GM10248 (cell line): ENCODE results near the gene HOXA11.

Experiments
- CTCF ChIA-PET: fragments of 300-600 bp; sonication (Branson Sonifier 250); formaldehyde crosslinking; extraction: SDS; loops from one replicate; lab custom pipeline; 2021; ENCODE audit warnings: antibody characterized with exemption; lab: Yijun Ruan, JAX
- POLR2A ChIA-PET: fragments of 350-650 bp; sonication (Branson Sonifier 250); formaldehyde crosslinking; extraction: SDS; loops from one replicate; lab custom pipeline; 2020; ENCODE audit warnings: antibody characterized with exemption; lab: Yijun Ruan, JAX
- DNase-seq: peaks from one replicate; pipeline ENCODE4 v3.0.0; 2012; ENCODE audit errors: extremely low spot score
- TF ChIP-seq, protein P1 (sequence below): IDR thresholded peaks from 2 replicates; pipeline ENCODE4 v1.5.1; 2012; ENCODE audit warnings: mild to moderate bottlenecking, low read depth; ENCODE audit errors: extremely low read depth, missing control alignments, control extremely low read depth

The HOXA11 gene

DNA sequence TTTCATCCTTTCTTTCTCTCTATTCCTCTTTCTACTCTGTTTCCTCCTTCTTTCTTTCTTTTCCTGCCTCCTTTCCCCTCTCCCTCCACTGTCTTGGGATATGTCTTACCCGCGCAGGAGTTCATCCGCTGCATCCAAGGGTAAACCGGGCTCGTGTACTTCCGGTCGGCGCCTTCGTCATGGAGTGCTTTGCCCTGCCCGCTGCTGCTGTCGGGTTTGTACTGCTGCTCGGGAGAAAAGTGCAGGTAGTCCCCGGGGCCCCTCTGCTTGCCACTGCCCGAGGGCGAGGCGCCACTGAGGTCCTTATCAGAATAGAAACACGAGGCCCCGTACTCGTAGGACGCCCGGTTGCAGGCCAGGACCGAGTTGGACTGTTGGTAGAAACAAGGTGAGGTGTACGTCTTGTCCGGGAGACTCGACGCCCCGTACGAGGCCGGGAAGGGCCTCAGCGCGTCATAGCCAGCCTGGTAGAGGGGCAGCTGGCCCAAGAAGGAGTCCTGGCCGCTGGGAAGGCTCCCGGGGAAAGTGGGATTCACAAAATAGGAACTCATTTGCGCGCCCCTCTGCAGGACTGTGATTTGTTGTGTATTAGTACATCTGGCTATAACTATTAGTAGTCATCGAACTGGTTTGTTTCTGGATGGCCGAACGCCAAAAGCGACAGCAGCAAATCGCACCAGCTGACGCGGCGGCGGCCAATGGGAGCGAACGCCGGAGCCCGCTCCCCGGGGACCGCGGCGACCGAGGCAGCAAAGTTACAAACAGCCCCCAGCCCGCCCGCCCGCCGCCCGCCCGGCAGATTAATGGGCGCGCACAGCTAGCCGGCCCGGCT lies 37.6 kb downstream of the HOXA11 start, which contains the start of gene HOXA6:
TSS of gene HOXA6 (minus strand) at position 576 of the 832 bp plus-strand sequence. CDS start at position 551, 25 bp downstream.
- TF ChIP-seq, protein P1, sequence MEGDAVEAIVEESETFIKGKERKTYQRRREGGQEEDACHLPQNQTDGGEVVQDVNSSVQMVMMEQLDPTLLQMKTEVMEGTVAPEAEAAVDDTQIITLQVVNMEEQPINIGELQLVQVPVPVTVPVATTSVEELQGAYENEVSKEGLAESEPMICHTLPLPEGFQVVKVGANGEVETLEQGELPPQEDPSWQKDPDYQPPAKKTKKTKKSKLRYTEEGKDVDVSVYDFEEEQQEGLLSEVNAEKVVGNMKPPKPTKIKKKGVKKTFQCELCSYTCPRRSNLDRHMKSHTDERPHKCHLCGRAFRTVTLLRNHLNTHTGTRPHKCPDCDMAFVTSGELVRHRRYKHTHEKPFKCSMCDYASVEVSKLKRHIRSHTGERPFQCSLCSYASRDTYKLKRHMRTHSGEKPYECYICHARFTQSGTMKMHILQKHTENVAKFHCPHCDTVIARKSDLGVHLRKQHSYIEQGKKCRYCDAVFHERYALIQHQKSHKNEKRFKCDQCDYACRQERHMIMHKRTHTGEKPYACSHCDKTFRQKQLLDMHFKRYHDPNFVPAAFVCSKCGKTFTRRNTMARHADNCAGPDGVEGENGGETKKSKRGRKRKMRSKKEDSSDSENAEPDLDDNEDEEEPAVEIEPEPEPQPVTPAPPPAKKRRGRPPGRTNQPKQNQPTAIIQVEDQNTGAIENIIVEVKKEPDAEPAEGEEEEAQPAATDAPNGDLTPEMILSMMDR, result no peak
- ChIA-PET POLR2A (no interaction called here), CTCF (interaction anchor here (0.7 to 5.8 kb wide), 3 partner anchors 15 to 772 kb away, joined by 3 to 59 read pairs (median 3); no protein-coding TSS in a partner anchor)
- DNase-seq, result no peak

DNA sequence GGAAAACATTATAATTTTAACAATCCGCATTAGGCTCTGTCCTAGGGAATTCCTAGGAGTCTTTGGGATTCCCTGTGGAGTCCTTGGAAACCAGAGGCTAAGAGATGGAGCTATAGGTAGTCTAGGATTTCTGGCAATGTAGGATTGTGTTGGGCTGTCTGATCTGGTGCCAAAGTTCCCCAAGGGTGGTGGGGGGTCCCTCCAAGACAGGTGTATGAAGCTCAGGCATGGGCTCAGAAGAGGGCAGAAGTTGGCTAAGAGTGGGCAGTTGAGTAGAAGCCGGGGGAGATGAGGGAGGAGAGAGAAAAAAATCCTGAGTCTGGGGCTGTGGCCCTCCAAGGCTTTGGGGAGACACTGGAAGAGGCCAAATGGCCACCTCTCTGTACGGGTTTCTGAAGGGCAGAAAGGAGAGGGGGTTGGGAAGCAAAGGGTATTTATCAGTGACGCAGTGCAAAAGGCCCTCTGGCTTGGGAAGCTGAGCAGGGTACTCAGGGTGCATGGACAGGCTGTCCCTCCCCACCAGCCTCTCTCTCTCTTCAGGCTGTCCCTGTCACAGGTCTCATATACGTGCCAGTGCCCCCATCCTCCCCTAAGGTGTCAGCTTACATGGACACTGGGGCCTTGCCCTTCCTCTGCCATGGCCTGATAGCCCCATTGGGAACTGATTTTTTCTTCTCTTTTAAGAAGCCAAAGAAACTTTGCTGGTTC lies 38.4 kb downstream of the HOXA11 start:
- POLR2A ChIA-PET, result no interaction called here
- CTCF ChIA-PET, result no interaction called here
- DNase-seq, result no peak
- TF ChIP-seq, protein P1, result no peak

DNA sequence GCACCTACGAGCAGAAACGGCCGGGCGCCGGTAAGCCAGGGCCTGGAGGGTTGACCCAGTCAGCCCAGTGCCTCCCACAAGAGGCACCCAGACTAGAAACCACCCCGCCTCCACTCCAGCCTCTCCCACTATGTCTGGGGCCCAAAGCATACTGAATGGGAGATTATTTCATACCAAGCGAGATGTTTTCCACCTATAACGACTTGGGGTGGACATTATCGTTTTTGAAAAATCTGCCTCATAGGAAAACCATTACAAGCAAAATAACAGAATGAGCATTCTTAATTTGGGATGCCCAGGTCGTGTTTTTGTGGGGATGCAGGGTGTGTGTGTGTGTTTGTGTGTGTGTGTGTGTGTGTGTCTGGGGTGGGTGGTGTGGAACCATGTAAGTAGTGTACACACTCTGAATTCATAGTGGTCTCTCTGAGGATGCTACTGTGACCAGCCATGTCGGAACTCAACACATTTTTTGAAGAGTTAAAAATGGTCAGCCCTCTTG lies 39.1 kb downstream of the HOXA11 start:
- ChIA-PET POLR2A (no interaction called here), CTCF (no interaction called here)
- no peak for DNase-seq
- TF ChIP-seq, protein P1, result no peak

DNA sequence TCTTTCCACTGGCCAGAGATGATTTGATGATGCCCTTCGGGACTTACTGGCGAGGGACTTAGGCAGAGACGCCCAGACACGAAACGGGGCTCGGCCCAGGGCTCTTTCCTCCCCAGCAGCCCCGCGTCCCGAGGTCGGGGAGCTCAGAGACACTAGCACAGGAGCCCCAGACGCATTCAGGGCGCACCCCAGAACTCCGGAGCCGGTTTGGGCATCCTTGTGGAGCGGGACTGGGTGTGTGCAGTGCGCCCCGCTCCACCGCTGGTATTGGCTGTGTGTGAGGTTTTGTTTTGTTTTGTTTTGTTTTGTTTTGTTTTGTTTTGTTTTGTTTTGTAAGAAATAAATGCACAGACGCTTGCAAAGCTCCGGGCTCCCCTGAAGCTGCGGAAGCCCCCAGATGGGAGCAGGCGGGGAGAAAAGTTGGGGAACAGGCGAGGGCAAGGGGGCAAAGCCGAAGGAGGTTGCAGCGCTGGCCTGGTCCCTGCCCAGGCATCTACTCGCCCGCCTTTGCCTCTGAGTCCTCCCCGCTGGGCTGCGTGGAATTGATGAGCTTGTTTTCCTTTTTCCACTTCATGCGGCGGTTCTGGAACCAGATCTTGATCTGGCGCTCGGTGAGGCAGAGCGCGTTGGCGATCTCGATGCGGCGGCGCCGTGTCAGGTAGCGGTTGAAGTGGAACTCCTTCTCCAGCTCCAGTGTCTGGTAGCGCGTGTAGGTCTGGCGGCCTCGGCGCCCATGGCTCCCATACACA lies 39.7 kb downstream of the HOXA11 start:
- CTCF ChIA-PET, result interaction anchor here (1.0 to 1.8 kb wide), 2 partner anchors 14 to 464 kb away, joined by 3 to 6 read pairs; no protein-coding TSS in a partner anchor
- TF ChIP-seq, protein P1, result no peak
- POLR2A ChIA-PET, result no interaction called here
- DNase-seq, result no peak

DNA sequence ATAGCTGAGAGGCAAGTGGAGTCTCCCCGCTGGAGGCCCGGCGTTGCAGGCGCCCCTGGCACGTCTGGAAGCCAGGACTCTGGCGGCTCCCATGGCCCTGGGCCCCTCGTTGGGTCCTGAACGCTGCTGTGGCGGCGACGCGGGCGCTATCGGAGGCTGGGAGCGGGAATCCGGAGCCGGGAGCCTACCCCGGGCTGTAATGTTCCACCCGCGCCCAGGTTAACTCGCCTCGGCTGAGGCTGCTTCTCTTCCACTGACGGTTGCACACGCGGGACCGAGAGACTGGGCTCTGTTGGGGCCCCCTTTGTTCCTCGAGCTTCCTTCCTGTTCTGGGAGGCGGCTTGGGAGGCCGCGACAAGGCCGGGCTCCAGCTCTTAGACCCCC lies 40.3 kb downstream of the HOXA11 start:
- CTCF ChIA-PET, result interaction anchor here (1.0 to 1.8 kb wide), 2 partner anchors 15 to 463 kb away, joined by 3 to 6 read pairs; no protein-coding TSS in a partner anchor
- TF ChIP-seq, protein P1, result no peak
- POLR2A ChIA-PET, result no interaction called here
- no peak for DNase-seq
